22Rv1 (cell line): ENCODE data around the gene INO80.
"Not testable (repeated sequence)": the region's sequence is repeated elsewhere in the genome, so short reads cannot be mapped to it uniquely, and the experiment has no call there.

ENCODE experiments used
- H3K27ac ChIP-seq: fragments of 450-650 bp; 2 replicates; pipeline ENCODE4 v1.5.1; 2017
- CTCF ChIP-seq: fragments of 450-650 bp; IDR thresholded peaks from 2 replicates; pipeline ENCODE4 v1.5.1; 2017; ENCODE audit warnings: mild to moderate bottlenecking
- ZFX ChIP-seq: fragments of 450-650 bp; IDR thresholded peaks from 2 replicates; pipeline ENCODE4 v1.6.1; 2017; ENCODE audit warnings: antibody characterized with exemption, borderline replicate concordance

The INO80 gene

GRCh38 chr15:40963201-40963600 is 152.9 kb downstream of the INO80 start:
- TF ChIP-seq ZFX (no peak), CTCF (no peak)
- no peak overlapping the region for H3K27ac ChIP-seq

GRCh38 chr15:40962317-40962716 is 153.8 kb downstream of the INO80 start:
- not testable (repeated sequence) for H3K27ac ChIP-seq

GRCh38 chr15:40961740-40962139 is 154.3 kb downstream of the INO80 start:
- not testable (repeated sequence) for H3K27ac ChIP-seq

GRCh38 chr15:40960925-40961324 is 155.2 kb downstream of the INO80 start:
- TF ChIP-seq ZFX (no peak), CTCF (no peak)
- no peak overlapping the region for H3K27ac ChIP-seq

GRCh38 chr15:40960151-40960885 is 155.8 kb downstream of the INO80 start:
- H3K27ac ChIP-seq: no peak overlapping the region
- TF ChIP-seq ZFX (no peak), CTCF (no peak)

GRCh38 chr15:40959331-40960141 is 156.5 kb downstream of the INO80 start:
- H3K27ac ChIP-seq: no peak overlapping the region
- no peak for TF ChIP-seq ZFX
- TF ChIP-seq CTCF: no peak

GRCh38 chr15:40958723-40959122 is 157.4 kb downstream of the INO80 start:
- H3K27ac ChIP-seq: no peak overlapping the region

More at GRCh38 chr15:40958723-40959122, 157.4 kb downstream of the INO80 start:
- TF ChIP-seq ZFX: no peak
- no peak for TF ChIP-seq CTCF
